WTC11 (cell line): ENCODE measurements around the gene RAB3A.

Experiments
- CBFB ChIP-seq: sonication (generic); formaldehyde crosslinking; IDR thresholded peaks from 2 replicates; pipeline ENCODE4 v1.8.1; 2022; ENCODE audit warnings: mild to moderate bottlenecking, low read depth, missing genetic modification reagents
- CTCF ChIP-seq: fragments of 200-600 bp; IDR thresholded peaks from 2 replicates; pipeline ENCODE4 v1.8.0; 2022; ENCODE audit warnings: antibody characterized with exemption
- FOXK1 ChIP-seq: sonication (generic); formaldehyde crosslinking; IDR thresholded peaks from 2 replicates; pipeline ENCODE4 v1.8.0; 2022; ENCODE audit warnings: mild to moderate bottlenecking, moderate library complexity, missing genetic modification reagents
- IRF1 ChIP-seq: sonication (generic); formaldehyde crosslinking; IDR thresholded peaks from 2 replicates; pipeline ENCODE4 v1.8.0; 2023; ENCODE audit warnings: missing genetic modification reagents
- NFYB ChIP-seq: sonication (generic); formaldehyde crosslinking; conservative IDR thresholded peaks from 2 replicates; pipeline ENCODE4 v1.8.0; 2022; ENCODE audit warnings: low read depth, missing genetic modification reagents
- PREB ChIP-seq: sonication (generic); formaldehyde crosslinking; IDR thresholded peaks from 2 replicates; pipeline ENCODE4 v1.8.1; 2022; ENCODE audit warnings: mild to moderate bottlenecking, missing genetic modification reagents, moderate library complexity, borderline replicate concordance
- SMAD4 ChIP-seq: sonication (generic); formaldehyde crosslinking; IDR thresholded peaks from 2 replicates; pipeline ENCODE4 v1.8.0; 2022; ENCODE audit warnings: mild to moderate bottlenecking, missing genetic modification reagents
- USF2 ChIP-seq: sonication (generic); formaldehyde crosslinking; IDR thresholded peaks from 2 replicates; pipeline ENCODE4 v1.8.1; 2023; ENCODE audit warnings: mild to moderate bottlenecking, missing genetic modification reagents, moderate library complexity
- ZNF138 ChIP-seq: sonication (generic); formaldehyde crosslinking; conservative IDR thresholded peaks from 2 replicates; pipeline ENCODE4 v1.8.1; 2022; ENCODE audit warnings: mild to moderate bottlenecking, moderate library complexity, missing genetic modification reagents
- ZNF423 ChIP-seq: fragments of 250-450 bp; sonication (Bioruptor Pico); IDR thresholded peaks from 2 replicates; pipeline ENCODE4 v2.1.2; 2022; ENCODE audit warnings: mild to moderate bottlenecking, moderate library complexity

- TF ChIP-seq SMAD4 (CRISPR knock-in tag) (no peak), CTCF (peak; percentile 53), USF2 (CRISPR knock-in tag) (no peak), FOXK1 (CRISPR knock-in tag) (peak; percentile 38; the same call in 1 of the 2 replicates), NFYB (CRISPR knock-in tag) (no peak), IRF1 (no peak), ZNF138 (CRISPR knock-in tag) (no peak), PREB (CRISPR knock-in tag) (no peak), CBFB (no peak), ZNF423 (CRISPR knock-in tag) (no peak)
These were observed 51.4 kb downstream of the RAB3A start for GRCh38 chr19:18152442-18152816.
